Ishikawa (cell line): ENCODE measurements around the gene TPPP2.

Experiments used
- CEBPB ChIP-seq: IDR thresholded peaks from 2 replicates; pipeline ENCODE4 v1.6.1; 2012
- CREB1 ChIP-seq: IDR thresholded peaks from 2 replicates; pipeline ENCODE4 v1.6.1; 2012; ENCODE audit warnings: low read depth
- EGR1 ChIP-seq: IDR thresholded peaks from 2 replicates; pipeline ENCODE4 v1.6.1; 2012
- EP300 ChIP-seq: IDR thresholded peaks from 2 replicates; pipeline ENCODE4 v1.6.1; 2012; ENCODE audit warnings: borderline replicate concordance
- FOXM1 ChIP-seq: IDR thresholded peaks from 2 replicates; pipeline ENCODE4 v1.6.1; 2012; ENCODE audit warnings: low read depth, borderline replicate concordance
- NFIC ChIP-seq: IDR thresholded peaks from 2 replicates; pipeline ENCODE4 v1.6.1; 2012
- RAD21 ChIP-seq: IDR thresholded peaks from 2 replicates; pipeline ENCODE4 v1.6.1; 2012; ENCODE audit warnings: low read depth
- TAF1 ChIP-seq: IDR thresholded peaks from 2 replicates; pipeline ENCODE4 v1.6.1; 2012; ENCODE audit warnings: low read depth, mild to moderate bottlenecking
- TCF12 ChIP-seq: IDR thresholded peaks from 2 replicates; pipeline ENCODE4 v1.6.1; 2012; ENCODE audit warnings: low read depth
- TEAD4 ChIP-seq: IDR thresholded peaks from 2 replicates; pipeline ENCODE4 v1.6.1; 2012
- YY1 ChIP-seq: IDR thresholded peaks from 2 replicates; pipeline ENCODE4 v1.6.1; 2012; ENCODE audit warnings: low read depth
- ZBTB7A ChIP-seq: IDR thresholded peaks from 2 replicates; pipeline ENCODE4 v1.6.1; 2012; ENCODE audit warnings: low read depth
- TF ChIP-seq, protein P1 (sequence below): IDR thresholded peaks from 2 replicates; pipeline ENCODE4 v1.6.1; 2012; ENCODE audit warnings: low read depth, mild to moderate bottlenecking
- TF ChIP-seq, protein P2 (sequence below): IDR thresholded peaks from 2 replicates; pipeline ENCODE4 v1.6.1; 2012
- TF ChIP-seq, protein P3 (sequence below): IDR thresholded peaks from 2 replicates; pipeline ENCODE4 v1.6.1; 2012

Gene TPPP2

DNA sequence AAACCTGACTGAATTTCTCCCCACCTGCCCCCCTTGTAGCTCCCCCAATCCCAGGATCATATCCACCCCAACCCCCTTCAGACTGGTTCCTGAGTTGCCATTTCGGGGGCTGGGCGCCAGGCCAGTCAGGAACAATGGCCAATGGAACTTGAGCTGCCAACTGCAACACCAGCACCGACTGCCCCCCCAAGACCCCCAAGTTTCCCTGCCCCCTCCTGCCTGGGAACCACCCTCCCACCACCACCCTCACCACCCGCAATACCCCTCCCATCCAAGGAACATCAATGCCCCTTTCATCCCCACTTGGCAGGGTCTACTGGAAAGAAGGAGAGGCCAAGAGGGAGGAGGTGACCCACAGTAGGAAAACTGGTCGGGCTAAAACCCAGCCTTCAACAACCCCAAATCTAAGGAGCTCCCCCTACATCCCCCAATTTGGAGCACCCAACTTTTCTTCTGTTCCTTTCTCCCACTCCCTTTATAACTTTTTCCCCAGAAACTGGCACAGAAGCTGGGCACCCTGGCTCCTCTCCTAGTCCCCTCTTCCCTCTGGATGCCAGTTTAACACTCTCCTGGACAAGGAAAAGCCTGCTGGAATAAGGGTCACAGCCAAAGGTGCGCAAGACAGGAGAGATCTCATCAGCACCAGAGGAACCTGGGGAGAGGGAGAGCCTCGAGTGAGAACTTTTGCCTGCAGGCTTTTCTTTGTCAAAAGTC, 3.6 kb upstream of the TPPP2 start:
- no peak for TF ChIP-seq EP300
- TF ChIP-seq FOXM1: no peak
- no peak for TF ChIP-seq TCF12
- no peak for TF ChIP-seq TEAD4

DNA sequence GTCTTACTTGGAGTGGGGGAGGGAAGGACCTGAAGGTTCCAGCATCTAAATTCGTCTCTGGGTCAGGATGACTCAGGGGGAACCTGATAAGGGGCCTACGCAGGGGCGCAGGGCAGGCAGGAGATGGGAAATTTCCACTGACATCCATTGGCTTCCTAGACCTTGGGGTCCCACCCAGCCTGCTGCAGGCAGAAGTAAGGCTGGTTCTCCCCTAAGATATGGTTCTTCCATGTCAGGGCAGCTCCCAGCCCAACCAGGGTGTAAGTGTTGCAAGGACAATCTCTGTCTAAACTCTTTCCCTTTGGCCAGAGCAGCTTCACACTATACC, 3.1 kb upstream of the TPPP2 start:
- TF ChIP-seq TCF12: no peak
- TF ChIP-seq FOXM1: no peak
- no peak for TF ChIP-seq EP300
- no peak for TF ChIP-seq YY1
- no peak for TF ChIP-seq RAD21
- TF ChIP-seq TAF1: no peak
- no peak for TF ChIP-seq NFIC
- no peak for TF ChIP-seq CEBPB
- no peak for TF ChIP-seq EGR1
- TF ChIP-seq, protein P1, sequence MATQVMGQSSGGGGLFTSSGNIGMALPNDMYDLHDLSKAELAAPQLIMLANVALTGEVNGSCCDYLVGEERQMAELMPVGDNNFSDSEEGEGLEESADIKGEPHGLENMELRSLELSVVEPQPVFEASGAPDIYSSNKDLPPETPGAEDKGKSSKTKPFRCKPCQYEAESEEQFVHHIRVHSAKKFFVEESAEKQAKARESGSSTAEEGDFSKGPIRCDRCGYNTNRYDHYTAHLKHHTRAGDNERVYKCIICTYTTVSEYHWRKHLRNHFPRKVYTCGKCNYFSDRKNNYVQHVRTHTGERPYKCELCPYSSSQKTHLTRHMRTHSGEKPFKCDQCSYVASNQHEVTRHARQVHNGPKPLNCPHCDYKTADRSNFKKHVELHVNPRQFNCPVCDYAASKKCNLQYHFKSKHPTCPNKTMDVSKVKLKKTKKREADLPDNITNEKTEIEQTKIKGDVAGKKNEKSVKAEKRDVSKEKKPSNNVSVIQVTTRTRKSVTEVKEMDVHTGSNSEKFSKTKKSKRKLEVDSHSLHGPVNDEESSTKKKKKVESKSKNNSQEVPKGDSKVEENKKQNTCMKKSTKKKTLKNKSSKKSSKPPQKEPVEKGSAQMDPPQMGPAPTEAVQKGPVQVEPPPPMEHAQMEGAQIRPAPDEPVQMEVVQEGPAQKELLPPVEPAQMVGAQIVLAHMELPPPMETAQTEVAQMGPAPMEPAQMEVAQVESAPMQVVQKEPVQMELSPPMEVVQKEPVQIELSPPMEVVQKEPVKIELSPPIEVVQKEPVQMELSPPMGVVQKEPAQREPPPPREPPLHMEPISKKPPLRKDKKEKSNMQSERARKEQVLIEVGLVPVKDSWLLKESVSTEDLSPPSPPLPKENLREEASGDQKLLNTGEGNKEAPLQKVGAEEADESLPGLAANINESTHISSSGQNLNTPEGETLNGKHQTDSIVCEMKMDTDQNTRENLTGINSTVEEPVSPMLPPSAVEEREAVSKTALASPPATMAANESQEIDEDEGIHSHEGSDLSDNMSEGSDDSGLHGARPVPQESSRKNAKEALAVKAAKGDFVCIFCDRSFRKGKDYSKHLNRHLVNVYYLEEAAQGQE: no peak
- TF ChIP-seq, protein P2, sequence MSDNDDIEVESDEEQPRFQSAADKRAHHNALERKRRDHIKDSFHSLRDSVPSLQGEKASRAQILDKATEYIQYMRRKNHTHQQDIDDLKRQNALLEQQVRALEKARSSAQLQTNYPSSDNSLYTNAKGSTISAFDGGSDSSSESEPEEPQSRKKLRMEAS: no peak
- TF ChIP-seq CREB1: no peak
- TF ChIP-seq TEAD4: no peak
- TF ChIP-seq, protein P3, sequence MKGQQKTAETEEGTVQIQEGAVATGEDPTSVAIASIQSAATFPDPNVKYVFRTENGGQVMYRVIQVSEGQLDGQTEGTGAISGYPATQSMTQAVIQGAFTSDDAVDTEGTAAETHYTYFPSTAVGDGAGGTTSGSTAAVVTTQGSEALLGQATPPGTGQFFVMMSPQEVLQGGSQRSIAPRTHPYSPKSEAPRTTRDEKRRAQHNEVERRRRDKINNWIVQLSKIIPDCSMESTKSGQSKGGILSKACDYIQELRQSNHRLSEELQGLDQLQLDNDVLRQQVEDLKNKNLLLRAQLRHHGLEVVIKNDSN: no peak
- no peak for TF ChIP-seq ZBTB7A

DNA sequence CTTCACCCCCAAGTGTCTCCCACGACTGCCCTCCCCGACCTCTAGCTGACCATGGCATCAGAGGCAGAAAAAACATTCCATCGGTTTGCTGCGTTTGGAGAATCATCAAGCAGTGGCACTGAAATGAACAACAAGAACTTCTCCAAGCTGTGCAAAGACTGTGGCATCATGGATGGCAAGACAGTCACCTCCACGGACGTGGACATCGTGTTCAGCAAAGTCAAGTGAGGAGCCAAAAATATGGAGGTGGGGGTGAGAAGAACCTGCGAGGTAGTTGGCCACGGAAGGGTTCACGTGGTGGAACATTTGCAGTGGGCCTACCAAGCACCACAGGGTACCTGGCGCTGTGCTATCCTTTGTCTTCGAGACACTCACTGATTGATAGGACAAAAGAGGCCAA, 514 bp downstream of the TPPP2 start:
- TF ChIP-seq TEAD4 (no peak), RAD21 (no peak), CREB1 (no peak), TCF12 (no peak), NFIC (no peak)
- TF ChIP-seq, protein P3: no peak
- TF ChIP-seq, protein P2: no peak

DNA sequence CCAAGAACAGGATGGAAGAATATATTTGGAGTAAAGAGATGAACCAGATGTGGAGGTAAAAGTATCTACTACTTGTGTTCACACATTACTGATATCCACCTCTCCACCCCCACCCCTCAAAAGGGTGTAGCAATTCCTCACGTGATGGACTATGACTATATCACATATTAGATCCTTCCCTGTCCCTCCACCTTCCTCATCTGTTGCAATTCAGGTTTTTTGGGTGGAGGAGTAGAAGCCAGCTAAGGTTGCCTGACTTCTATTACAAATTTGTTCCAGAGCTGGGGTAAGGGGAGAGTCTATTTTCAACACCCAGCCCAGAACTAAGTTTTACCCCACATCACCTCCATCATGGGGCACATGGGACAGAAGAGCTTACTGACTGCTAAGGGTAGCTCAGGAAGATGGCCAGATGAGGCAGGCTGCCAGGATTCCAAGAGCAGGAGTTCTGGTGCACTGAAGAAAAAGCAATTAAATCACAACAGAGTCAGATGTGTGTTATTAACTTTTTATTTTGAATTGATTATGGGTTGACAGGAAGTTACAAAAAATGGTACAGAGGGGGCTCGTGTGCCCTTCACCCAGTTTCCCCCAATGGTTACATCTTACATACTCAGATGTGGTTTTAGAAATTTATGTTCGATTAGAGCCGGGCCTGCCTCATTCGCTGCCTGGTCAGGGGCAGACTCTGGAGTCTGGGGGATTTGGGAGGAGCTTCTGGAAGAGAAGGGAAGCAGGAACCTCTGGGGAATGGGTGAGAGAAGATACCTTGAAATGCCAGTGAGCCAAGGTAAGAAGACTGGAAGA, 2.5 kb downstream of the TPPP2 start:
- TF ChIP-seq CREB1 (no peak), TEAD4 (no peak), TAF1 (no peak), RAD21 (no peak), YY1 (no peak), NFIC (no peak), CEBPB (no peak)
- TF ChIP-seq, protein P3: no peak
- TF ChIP-seq, protein P2: no peak
- TF ChIP-seq, protein P1: no peak

DNA sequence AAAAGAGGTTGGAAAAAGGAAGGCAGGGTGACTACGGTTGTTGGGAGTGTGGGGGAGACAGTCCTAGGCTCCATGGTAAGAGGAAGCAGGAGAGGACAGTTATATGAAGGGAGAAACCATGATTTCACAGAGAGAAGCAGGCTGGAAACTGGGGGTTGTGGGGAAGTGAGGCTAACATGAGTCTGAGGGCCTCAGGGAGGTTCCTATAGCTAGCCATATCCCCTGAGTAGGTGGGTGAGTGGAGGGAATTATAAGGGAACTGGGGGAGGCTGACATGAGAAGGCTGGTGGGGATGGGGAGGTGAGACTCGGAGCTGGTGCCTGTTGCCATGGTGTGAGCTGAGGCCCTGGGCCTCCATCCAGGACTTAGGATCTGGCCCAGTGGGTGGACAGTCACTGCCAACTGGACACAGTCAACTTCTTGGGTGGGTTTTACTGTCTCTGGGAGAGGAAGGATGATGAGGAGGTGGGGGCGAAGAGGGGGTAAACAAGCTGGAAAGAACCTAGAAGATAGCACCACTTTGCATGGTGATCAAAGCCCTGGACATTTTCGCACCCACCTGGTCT, 3.2 kb downstream of the TPPP2 start:
- TF ChIP-seq TEAD4: no peak
- TF ChIP-seq YY1: no peak
- TF ChIP-seq ZBTB7A: no peak
- TF ChIP-seq EGR1: no peak
- TF ChIP-seq CEBPB: no peak
- TF ChIP-seq, protein P1: no peak
- TF ChIP-seq TAF1: no peak
- no peak for TF ChIP-seq EP300
- no peak for TF ChIP-seq RAD21
- no peak for TF ChIP-seq NFIC
- TF ChIP-seq FOXM1: no peak
- TF ChIP-seq, protein P2: no peak
- no peak for TF ChIP-seq TCF12
- TF ChIP-seq, protein P3: no peak
